Panc1 (cell line): Measurements from ENCODE around the gene PDXK. TPM values are rescaled to one million over a fixed set of nuclear protein-coding genes. Genes with fewer than 3 reads are reported as not detected.

Experiments
- ATAC-seq: fragments of 200-7000 bp; cut with Tn5 transposase; 2 replicates; pipeline ENCODE4 v1.9.1; 2020; ENCODE audit warnings: mild to moderate bottlenecking, moderate library complexity
- BruUV-seq: library from RNA; stranded (reverse); fragments of 400-500 nt; replicated peaks from 2 replicates; lab custom pipeline; 2021; lab: Mats Ljungman, UMichigan
- CTCF ChIA-PET: fragments of 300-600 bp; sonication (Branson Sonifier 250); formaldehyde crosslinking; loops from one replicate; lab custom pipeline; 2022; ENCODE audit warnings: antibody characterized with exemption; lab: Charles Lee
- POLR2A ChIA-PET: fragments of 300-600 bp; sonication (Branson Sonifier 250); formaldehyde crosslinking; loops from one replicate; lab custom pipeline; 2022; ENCODE audit warnings: antibody characterized with exemption; lab: Charles Lee
- DNase-seq: peaks from one replicate; pipeline ENCODE4 v3.0.0-alpha.2; 2010; ENCODE audit warnings: low read depth, low spot score
- H3K27ac ChIP-seq: 2 replicates; pipeline ENCODE4 v1.5.1; 2011; ENCODE audit warnings: mild to moderate bottlenecking, low read length, inconsistent platforms
- H3K27me3 ChIP-seq: fragments of 200-500 bp; sonication (Bioruptor generic); 2 replicates; pipeline ENCODE4 v1.6.0; 2014; ENCODE audit warnings: low read length, inconsistent platforms; ENCODE audit not compliant: control insufficient read depth, insufficient read depth
- H3K36me3 ChIP-seq: fragments of 200-500 bp; sonication (Bioruptor generic); 2 replicates; pipeline ENCODE4 v1.5.1; 2014; ENCODE audit warnings: inconsistent platforms, mild to moderate bottlenecking, low read length, moderate library complexity; ENCODE audit not compliant: control insufficient read depth, insufficient read depth
- H3K4me1 ChIP-seq: 2 replicates; pipeline ENCODE4 v1.5.1; 2011; ENCODE audit warnings: inconsistent platforms, mild to moderate bottlenecking, low read length, moderate library complexity; ENCODE audit not compliant: control insufficient read depth, insufficient read depth
- H3K4me3 ChIP-seq, 2 experiments: 2 replicates each; pipeline ENCODE4 v1.5.1; 2011 to 2012; ENCODE audit warnings: low read depth in 2 of 2, low read length in 2 of 2, mild to moderate bottlenecking in 2 of 2, inconsistent platforms in 1 of 2, moderate library complexity in 1 of 2
- H3K9me3 ChIP-seq: fragments of 200-500 bp; sonication (Bioruptor generic); 2 replicates; pipeline ENCODE4 v1.5.1; 2014; ENCODE audit warnings: low read depth, mild to moderate bottlenecking, inconsistent platforms, low read length, moderate library complexity; ENCODE audit not compliant: control insufficient read depth, insufficient read depth
- POLR2AphosphoS5 ChIP-seq: IDR thresholded peaks from 2 replicates; pipeline ENCODE4 v1.6.1; 2012; ENCODE audit warnings: mild to moderate bottlenecking, low read depth, low read length, moderate library complexity
- REST ChIP-seq, 2 experiments: IDR thresholded peaks; 2 replicates each; pipeline ENCODE4 v1.6.1; 2011 to 2012; ENCODE audit warnings: low read depth in 2 of 2, control low read depth in 1 of 2, low read length in 1 of 2, mild to moderate bottlenecking in 1 of 2, moderate library complexity in 1 of 2; ENCODE audit not compliant: insufficient read depth in 1 of 2
- SIN3A ChIP-seq: IDR thresholded peaks from 2 replicates; pipeline ENCODE4 v1.6.1; 2012; ENCODE audit warnings: low read depth, mild to moderate bottlenecking, low read length, moderate library complexity, borderline replicate concordance; ENCODE audit not compliant: insufficient read depth
- TCF7L2 ChIP-seq: IDR thresholded peaks from 2 replicates; pipeline ENCODE4 v1.6.1; 2011; ENCODE audit warnings: mild to moderate bottlenecking, low read depth, low read length, inconsistent platforms
- in situ Hi-C: cut with HindIII; loops from 2 replicates; pipeline ENCODE4 v1.10.0; 2016; ENCODE audit warnings: low sequenced_read_pairs, low pct_unique_long_range_greater_than_20kb
- intact Hi-C: fragments of 100-400 bp; cut with micrococcal nuclease; formaldehyde crosslinking; loops from one replicate; pipeline ENCODE4 v1.10.0; 2022; ENCODE audit not compliant: unreplicated experiment
- total RNA-seq: library from RNA; stranded (reverse); gene quantifications from one replicate; pipeline ENCODE4 v1.2.1, GENCODE V29; 2021; ENCODE audit not compliant: unreplicated experiment
- TF ChIP-seq, protein P1 (sequence below): fragments of 450-650 bp; IDR thresholded peaks from 2 replicates; pipeline ENCODE4 v1.5.1; 2017; ENCODE audit warnings: mild to moderate bottlenecking

Gene PDXK
- total RNA-seq, 1 experiment from 2014 or later: 184 TPM

GRCh38 chr21:43766734-43767497, 48.0 kb downstream of the PDXK start:
- no TSS peak for BruUV-seq
- in situ Hi-C loops: no loop called here
- H3K4me1 ChIP-seq: peaks cover 30% of the 10 kb centered on the region
- DNase-seq: no peak
- H3K27ac ChIP-seq: no peak overlapping the region
- ChIA-PET POLR2A (no interaction called here), CTCF (no interaction called here)
- H3K4me3 ChIP-seq: no peak overlapping the region
- no peaks in the 10 kb centered on the region for H3K36me3 ChIP-seq
- ATAC-seq: no peak
- no peaks in the 10 kb centered on the region for H3K9me3 ChIP-seq
- intact Hi-C loops: no loop called here
- peak; percentile 57; the same call in 1 of the 2 replicates for TF ChIP-seq POLR2AphosphoS5
- no peak for TF ChIP-seq REST (IDR thresholded peaks at IDR 0.05; ENCODE audit: insufficient read depth in 1 of 2, low read depth in 2 of 2, low read length in 1 of 2)
- TF ChIP-seq, protein P1, sequence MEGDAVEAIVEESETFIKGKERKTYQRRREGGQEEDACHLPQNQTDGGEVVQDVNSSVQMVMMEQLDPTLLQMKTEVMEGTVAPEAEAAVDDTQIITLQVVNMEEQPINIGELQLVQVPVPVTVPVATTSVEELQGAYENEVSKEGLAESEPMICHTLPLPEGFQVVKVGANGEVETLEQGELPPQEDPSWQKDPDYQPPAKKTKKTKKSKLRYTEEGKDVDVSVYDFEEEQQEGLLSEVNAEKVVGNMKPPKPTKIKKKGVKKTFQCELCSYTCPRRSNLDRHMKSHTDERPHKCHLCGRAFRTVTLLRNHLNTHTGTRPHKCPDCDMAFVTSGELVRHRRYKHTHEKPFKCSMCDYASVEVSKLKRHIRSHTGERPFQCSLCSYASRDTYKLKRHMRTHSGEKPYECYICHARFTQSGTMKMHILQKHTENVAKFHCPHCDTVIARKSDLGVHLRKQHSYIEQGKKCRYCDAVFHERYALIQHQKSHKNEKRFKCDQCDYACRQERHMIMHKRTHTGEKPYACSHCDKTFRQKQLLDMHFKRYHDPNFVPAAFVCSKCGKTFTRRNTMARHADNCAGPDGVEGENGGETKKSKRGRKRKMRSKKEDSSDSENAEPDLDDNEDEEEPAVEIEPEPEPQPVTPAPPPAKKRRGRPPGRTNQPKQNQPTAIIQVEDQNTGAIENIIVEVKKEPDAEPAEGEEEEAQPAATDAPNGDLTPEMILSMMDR: no peak
- TF ChIP-seq TCF7L2: no peak
- TF ChIP-seq SIN3A: no peak
- no peaks in the 10 kb centered on the region for H3K27me3 ChIP-seq

DNA sequence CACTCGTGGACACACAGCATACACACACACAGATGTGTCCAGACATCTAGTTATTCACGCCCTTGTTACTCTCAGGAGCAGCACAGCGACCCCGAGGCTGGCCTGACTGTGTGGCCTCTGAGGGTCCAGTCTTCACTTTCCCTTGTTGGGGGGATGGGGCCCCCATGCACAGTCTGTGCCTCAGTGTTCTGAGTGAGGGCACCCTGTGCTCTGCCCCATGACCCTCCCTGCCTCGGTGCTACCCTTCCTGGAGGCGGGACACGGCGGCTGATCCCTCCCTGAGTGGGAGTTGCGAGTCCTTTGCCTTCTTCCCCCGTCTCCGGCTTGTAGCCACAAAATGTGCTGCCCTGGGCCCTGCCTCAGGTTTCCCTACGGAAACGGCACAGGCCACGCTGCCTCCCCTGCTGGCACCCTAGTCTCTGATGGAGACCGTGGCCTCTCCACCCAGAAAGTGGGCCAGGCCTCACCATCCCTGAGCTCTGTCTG, 48.6 kb downstream of the PDXK start:
- peak; percentile 6 for ATAC-seq
- Histone ChIP-seq H3K4me1 (peaks cover 30% of the 10 kb centered on the region), H3K27me3 (no peaks in the 10 kb centered on the region), H3K27ac (peak overlapping the region; percentile 73), H3K4me3 (no peak overlapping the region), H3K9me3 (no peaks in the 10 kb centered on the region), H3K36me3 (no peaks in the 10 kb centered on the region)
- TF ChIP-seq REST (IDR thresholded peaks at IDR 0.05; ENCODE audit: insufficient read depth in 1 of 2, low read depth in 2 of 2, low read length in 1 of 2) (no peak), POLR2AphosphoS5 (no peak; the same call in 1 of the 2 replicates), SIN3A (no peak), TCF7L2 (no peak)
- TF ChIP-seq, protein P1: no peak
- intact Hi-C loops (no loop called here), in situ Hi-C loops (no loop called here)
- CTCF ChIA-PET: no interaction called here
- POLR2A ChIA-PET: no interaction called here
- no peak for DNase-seq
- BruUV-seq: no TSS peak
